Brain microvascular endothelial cell (primary cell): ENCODE data around the gene CHST13.

ENCODE experiments used
- DNase-seq: peaks from one replicate; pipeline ENCODE4 v3.0.0-alpha.2; 2020
- H3K27ac ChIP-seq: fragments of 250-450 bp; sonication (Bioruptor Pico); 2 replicates; pipeline ENCODE4 v1.5.1; 2020; ENCODE audit warnings: mild to moderate bottlenecking, moderate library complexity
- H3K27me3 ChIP-seq: fragments of 250-450 bp; sonication (Bioruptor Pico); replicated peaks from 2 replicates; pipeline ENCODE4 v1.5.1; 2020; ENCODE audit warnings: mild to moderate bottlenecking
- H3K36me3 ChIP-seq: fragments of 250-450 bp; sonication (Bioruptor Pico); replicated peaks from 2 replicates; pipeline ENCODE4 v1.5.1; 2020; ENCODE audit warnings: mild to moderate bottlenecking
- H3K4me3 ChIP-seq: 2 replicates; pipeline ENCODE4 v1.5.1; 2011; ENCODE audit warnings: low read depth, mild to moderate bottlenecking, control low read depth, low read length, moderate library complexity
- CTCF ChIP-seq: IDR thresholded peaks from 2 replicates; pipeline ENCODE4 v1.5.1; 2011; ENCODE audit warnings: low read depth, mild to moderate bottlenecking, moderate library complexity, low read length, control low read depth, inconsistent platforms; ENCODE audit errors: missing control alignments
- in situ Hi-C: cut with HindIII; loops from 2 replicates; pipeline ENCODE4 v1.10.0; 2017; ENCODE audit warnings: low sequenced_read_pairs, low pct_ligation_motif_present

CHST13 gene

DNA sequence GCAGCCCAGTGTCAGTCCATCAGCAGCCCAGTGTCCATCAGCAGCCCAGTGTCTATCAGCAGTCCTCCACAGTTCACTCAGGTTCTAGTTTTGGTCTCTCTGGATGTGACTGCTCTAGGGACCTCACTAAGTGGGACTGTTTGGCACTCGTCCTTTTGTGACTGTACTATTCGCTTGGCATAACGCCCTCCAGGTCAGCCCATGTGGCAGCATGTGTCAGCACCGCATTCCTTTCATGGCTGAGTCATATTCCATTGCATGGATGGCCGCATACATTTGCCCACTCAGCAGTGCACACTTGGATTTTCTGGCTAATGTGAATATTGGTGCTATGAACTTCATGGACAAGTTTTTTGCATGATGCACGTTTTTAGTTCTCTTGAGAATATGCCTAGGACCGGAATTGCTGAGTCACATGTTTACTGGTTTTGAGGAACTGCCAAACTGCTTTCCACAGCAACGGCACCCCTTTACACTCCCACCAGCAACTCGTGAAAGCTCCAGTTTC is 16.4 kb downstream of the CHST13 start:
- H3K27me3 ChIP-seq: peaks cover 9% of the 10 kb centered on the region
- DNase-seq: peak; percentile 79

GRCh38 chr3:126540951-126541627 is 17.1 kb downstream of the CHST13 start:
- no peak for DNase-seq
- H3K27ac ChIP-seq: no peak overlapping the region
- TF ChIP-seq CTCF: no peak
- H3K36me3 ChIP-seq: no peaks in the 10 kb centered on the region
- H3K27me3 ChIP-seq: peaks cover 9% of the 10 kb centered on the region
- in situ Hi-C loops: no loop called here
- no peak overlapping the region for H3K4me3 ChIP-seq

More for the DNA sequence above, 16.4 kb downstream of the CHST13 start:
- no peak overlapping the region for H3K4me3 ChIP-seq
- H3K27ac ChIP-seq: no peak overlapping the region
- no peak for TF ChIP-seq CTCF
- no peaks in the 10 kb centered on the region for H3K36me3 ChIP-seq
- in situ Hi-C loops: no loop called here

DNA sequence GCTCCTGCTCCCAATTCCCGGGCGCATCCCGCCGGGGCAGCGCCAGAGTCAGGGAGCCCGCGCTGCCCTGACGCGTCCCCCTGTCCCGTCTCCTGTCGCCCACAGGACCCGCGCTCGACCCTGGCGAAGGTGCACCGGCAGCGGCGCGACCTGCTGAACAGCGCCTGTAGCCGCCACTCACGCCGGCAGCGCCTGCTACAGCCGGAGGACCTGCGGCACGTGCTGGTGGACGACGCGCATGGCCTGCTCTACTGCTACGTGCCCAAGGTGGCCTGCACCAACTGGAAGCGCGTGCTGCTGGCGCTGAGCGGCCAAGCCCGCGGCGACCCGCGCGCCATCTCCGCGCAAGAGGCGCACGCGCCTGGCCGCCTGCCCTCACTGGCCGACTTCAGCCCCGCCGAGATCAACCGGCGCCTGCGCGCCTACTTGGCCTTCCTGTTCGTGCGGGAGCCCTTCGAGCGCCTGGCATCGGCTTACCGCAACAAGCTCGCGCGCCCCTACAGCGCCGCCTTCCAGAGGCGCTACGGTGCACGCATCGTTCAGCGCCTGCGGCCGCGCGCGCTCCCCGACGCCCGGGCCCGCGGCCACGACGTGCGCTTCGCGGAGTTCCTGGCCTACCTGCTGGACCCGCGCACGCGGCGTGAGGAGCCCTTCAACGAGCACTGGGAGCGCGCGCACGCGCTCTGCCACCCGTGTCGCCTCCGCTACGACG is 17.8 kb downstream of the CHST13 start:
- H3K27ac ChIP-seq: no peak overlapping the region

DNA sequence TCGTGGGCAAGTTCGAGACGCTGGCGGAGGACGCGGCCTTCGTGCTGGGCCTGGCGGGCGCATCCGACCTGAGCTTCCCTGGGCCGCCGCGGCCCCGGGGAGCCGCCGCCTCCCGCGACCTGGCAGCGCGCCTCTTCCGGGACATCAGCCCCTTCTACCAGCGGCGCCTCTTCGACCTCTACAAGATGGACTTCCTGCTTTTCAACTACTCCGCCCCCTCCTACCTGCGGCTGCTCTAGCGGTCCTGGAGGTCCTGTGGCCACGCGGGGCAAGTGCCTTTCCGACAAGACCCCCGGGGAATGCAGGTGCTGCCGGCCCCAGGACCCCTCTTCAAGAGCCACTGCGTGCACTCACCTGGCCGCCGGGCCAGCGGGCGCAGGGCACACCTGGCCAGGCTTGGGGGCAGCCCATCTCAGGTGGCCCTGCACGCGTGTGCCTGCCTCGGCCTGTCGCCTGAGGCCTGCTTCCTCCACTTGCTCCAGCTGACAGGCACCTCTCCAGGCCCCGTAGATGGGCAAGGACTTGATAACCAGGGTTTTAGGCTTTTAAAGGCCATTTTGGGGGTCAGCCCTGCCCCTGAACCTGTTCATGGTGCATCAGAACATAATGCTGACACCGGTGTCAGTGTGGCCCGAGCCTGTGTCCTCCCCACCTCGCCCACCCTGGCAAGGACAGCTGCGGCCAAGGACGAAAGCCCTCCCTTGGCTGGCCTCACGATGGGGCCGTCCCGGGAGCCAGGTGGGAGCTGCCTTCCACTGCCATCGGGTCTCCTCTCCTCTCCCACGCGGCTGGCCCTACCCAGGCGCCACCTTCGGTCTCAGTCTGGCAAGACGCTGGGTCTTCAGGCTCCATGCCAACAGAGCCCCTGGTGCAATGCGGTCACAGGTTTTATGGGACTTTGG is 18.6 kb downstream of the CHST13 start:
- H3K27ac ChIP-seq: no peak overlapping the region
- no peak overlapping the region for H3K4me3 ChIP-seq
- peaks cover 9% of the 10 kb centered on the region for H3K27me3 ChIP-seq
- DNase-seq: no peak
- no peaks in the 10 kb centered on the region for H3K36me3 ChIP-seq
- in situ Hi-C loops: no loop called here
- no peak for TF ChIP-seq CTCF

More for the DNA sequence above, 17.8 kb downstream of the CHST13 start:
- Histone ChIP-seq H3K4me3 (no peak overlapping the region), H3K27me3 (peaks cover 9% of the 10 kb centered on the region), H3K36me3 (no peaks in the 10 kb centered on the region)
- in situ Hi-C loops: no loop called here
- DNase-seq: no peak
- no peak for TF ChIP-seq CTCF

DNA sequence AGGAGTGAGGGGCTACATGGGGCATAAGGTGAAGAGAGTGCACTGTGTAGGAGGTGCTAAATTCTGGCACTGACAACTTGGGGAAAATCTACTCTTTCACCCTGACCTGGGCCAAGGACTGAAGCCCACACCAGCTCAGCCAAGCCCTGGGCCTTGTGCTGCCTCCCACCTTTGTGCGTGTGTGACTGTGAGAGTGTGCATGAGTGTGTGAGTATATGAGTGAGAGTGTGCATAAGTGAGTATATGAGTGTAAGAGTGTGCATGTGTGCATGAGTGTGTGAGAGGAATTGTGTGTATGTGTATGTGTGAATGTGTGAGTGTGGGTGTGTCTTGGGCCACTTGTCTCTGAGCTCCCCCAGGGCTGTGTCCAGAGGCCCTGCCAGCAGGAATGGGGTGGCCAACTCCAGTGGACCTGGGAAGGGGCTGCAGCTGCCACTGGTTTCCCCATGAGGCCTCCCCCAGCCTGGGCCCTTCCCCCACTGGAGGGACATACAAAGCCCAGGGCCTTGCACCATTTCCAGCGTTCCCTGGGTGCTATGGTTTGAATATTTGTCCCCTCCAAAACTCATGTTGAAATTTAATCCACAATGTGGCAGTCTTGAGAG is 19.6 kb downstream of the CHST13 start:
- no peak for DNase-seq
- TF ChIP-seq CTCF: no peak
- Histone ChIP-seq H3K4me3 (no peak overlapping the region), H3K27me3 (peaks cover 9% of the 10 kb centered on the region), H3K27ac (no peak overlapping the region), H3K36me3 (no peaks in the 10 kb centered on the region)
- in situ Hi-C loops: no loop called here
